Lung (tissue), 16 donors: Measurements from ENCODE around the gene NUPR2. TPM values are rescaled to one million over a fixed set of nuclear protein-coding genes. Genes with fewer than 3 reads are reported as not detected.
A peak's percentile ranks its signal among the peaks of the same experiment; 100 is the strongest.
"Not testable (repeated sequence)": the region's sequence is repeated elsewhere in the genome, so short reads cannot be mapped to it uniquely, and the experiment has no call there.

Experiments used
- ATAC-seq: fragments of 200-7000 bp; cut with Tn5 transposase; one replicate; pipeline ENCODE4 v1.9.1; 2020; ENCODE audit warnings: moderate number of reproducible peaks; ENCODE audit not compliant: insufficient read depth, low FRiP score
- DNase-seq, 3 donors: peaks; one replicate each; pipeline ENCODE4 v3.0.0-alpha.2; 2013 to 2017
- H3K27ac ChIP-seq, 2 donors: one replicate each; pipeline ENCODE4 v1.5.1; 2013; ENCODE audit warnings: mild to moderate bottlenecking in 2 of 2, moderate library complexity in 2 of 2, control low read depth in 1 of 2, inconsistent platforms in 1 of 2, low read depth in 1 of 2, low read length in 1 of 2
- H3K27me3 ChIP-seq, 3 donors: one replicate each; pipeline ENCODE4 v1.5.1; 2013; ENCODE audit warnings: low read length in 2 of 3; ENCODE audit not compliant: control insufficient read depth in 3 of 3, insufficient read depth in 3 of 3
- H3K36me3 ChIP-seq, 4 donors: one replicate each; pipeline ENCODE4 v1.5.1; 2013; ENCODE audit warnings: low read length in 4 of 4, mild to moderate bottlenecking in 1 of 4, moderate library complexity in 1 of 4; ENCODE audit not compliant: control insufficient read depth in 4 of 4, insufficient read depth in 4 of 4
- H3K4me1 ChIP-seq, 5 donors: one replicate each; pipeline ENCODE4 v1.5.1; 2013; ENCODE audit warnings: low read length in 5 of 5, mild to moderate bottlenecking in 2 of 5, moderate library complexity in 1 of 5; ENCODE audit not compliant: control insufficient read depth in 5 of 5, insufficient read depth in 5 of 5
- H3K4me3 ChIP-seq: one replicate; pipeline ENCODE4 v1.5.1; 2013; ENCODE audit warnings: mild to moderate bottlenecking, control low read depth, moderate library complexity
- H3K9ac ChIP-seq, 2 donors: one replicate each; pipeline ENCODE4 v1.5.1; 2013; ENCODE audit warnings: low read length in 2 of 2, control low read depth in 1 of 2; ENCODE audit not compliant: insufficient read depth in 1 of 2
- H3K9me3 ChIP-seq, 4 donors: one replicate each; pipeline ENCODE4 v1.5.1; 2013; ENCODE audit warnings: low read length in 3 of 4, mild to moderate bottlenecking in 1 of 4, moderate library complexity in 1 of 4; ENCODE audit not compliant: control insufficient read depth in 4 of 4, insufficient read depth in 3 of 4
- WGBS, 2 donors: extraction: QIAGEN DNeasy Blood & Tissue Kit; methylation state at CpG; one replicate each; pipeline ENCODE4 v1.1.7; 2013; 5-methylcytosine and 5-hydroxymethylcytosine counted together
- long read RNA-seq, 5 donors: transcript quantifications; one replicate each; lab custom pipeline, GENCODE V29; 2026
- polyA plus RNA-seq, 2 donors: library from polyadenylated mRNA; stranded (reverse); fragments of 200-250 nt; gene quantifications; one replicate each; pipeline ENCODE4 v1.2.1, GENCODE V29; 2013
- total RNA-seq, 2 donors: library from RNA; depleted of rRNA in 1 of 2; stranded (reverse); fragments of >200 nt in 1 of 2; gene quantifications; one replicate each; pipeline ENCODE4 v1.2.1, GENCODE V29; 2014 to 2021
- TF ChIP-seq, protein P1 (sequence below): IDR thresholded peaks from 2 replicates; pipeline ENCODE4 v1.5.1; 2012; ENCODE audit warnings: mild to moderate bottlenecking; ENCODE audit errors: control extremely low read depth, extremely low read depth
- donor health status: control.
- donor health status: control.
- donor health status: Bipolar disorder and iron deficiency.
- donor health status: healthy.
- donor health status: DM: yes; HTN: yes; CAD: no.

Gene NUPR2, protein sequence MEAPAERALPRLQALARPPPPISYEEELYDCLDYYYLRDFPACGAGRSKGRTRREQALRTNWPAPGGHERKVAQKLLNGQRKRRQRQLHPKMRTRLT
- total RNA-seq (1 to 10 TPM in 1 of 2 donors, under 1 TPM in 1; 0.88 to 3.0 TPM), polyA plus RNA-seq (1 to 10 TPM; 1.6 to 2.2 TPM)
- long read RNA-seq, donor 1, partial matches to known transcripts: 0 of 3 reads
- long read RNA-seq, donor 1, other reads (novel, unspliced or antisense): 0 of 3 reads
- long read RNA-seq, donor 2, partial matches to known transcripts: 0 of 1 reads
- long read RNA-seq, donor 2, other reads (novel, unspliced or antisense): 0 of 1 reads
- long read RNA-seq, donor 3, transcript NUPR2-201 (2 exons, 603 nt): major isoform, 8 of 8 reads
- long read RNA-seq, donor 3, partial matches to known transcripts: 0 of 8 reads
- long read RNA-seq, donor 3, other reads (novel, unspliced or antisense): 0 of 8 reads
- long read RNA-seq, donor 4, partial matches to known transcripts: 0 of 1 reads
- long read RNA-seq, donor 4, other reads (novel, unspliced or antisense): 0 of 1 reads
- long read RNA-seq, donor 5, partial matches to known transcripts: 0 of 4 reads
- long read RNA-seq, donor 5, other reads (novel, unspliced or antisense): 0 of 4 reads

DNA sequence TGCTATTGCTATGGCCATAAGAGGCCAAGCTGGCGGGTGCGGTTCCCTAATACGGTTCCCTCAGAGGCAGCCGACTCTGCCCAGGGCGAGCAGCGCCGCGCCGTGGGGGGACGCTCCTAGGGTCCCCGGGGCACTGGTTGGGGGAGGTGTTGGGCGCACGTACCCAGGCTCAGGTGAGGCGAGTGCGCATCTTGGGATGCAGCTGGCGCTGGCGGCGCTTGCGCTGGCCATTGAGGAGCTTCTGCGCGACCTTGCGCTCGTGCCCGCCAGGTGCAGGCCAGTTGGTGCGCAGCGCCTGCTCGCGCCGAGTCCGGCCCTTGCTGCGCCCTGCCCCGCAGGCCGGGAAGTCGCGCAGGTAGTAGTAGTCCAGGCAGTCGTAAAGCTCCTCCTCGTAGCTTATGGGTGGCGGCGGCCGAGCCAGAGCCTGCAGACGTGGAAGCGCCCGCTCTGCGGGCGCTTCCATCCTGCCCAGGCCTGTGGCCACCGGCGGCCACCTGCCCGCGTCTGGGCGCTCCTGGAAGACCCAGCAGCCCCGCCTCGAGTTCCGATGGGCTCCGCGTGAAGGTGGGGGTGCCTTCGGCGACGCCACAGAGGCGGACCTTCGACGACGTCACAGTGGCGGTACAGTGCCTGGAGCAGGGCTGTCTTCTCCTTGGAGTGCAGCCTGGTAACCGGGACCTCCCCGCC, at the start of gene NUPR2:
Gene NUPR2 (minus strand): TSS at position 566 of the 687 bp plus-strand sequence. CDS start 103 bp downstream, at position 463.
- Histone ChIP-seq H3K36me3 (no peaks in the 10 kb centered on the region), H3K27me3 (peaks cover 0 to 6% (median 3%) of the 10 kb centered on the region in 3 donors), H3K9ac (no peak within 1 kb of the TSS), H3K4me1 (no peaks in the 10 kb centered on the region), H3K4me3 (no peak within 1 kb of the TSS), H3K9me3 (no peaks in the 10 kb centered on the region), H3K27ac (no peak within 1 kb of the TSS)
- peak; percentile 41 for ATAC-seq
- DNase-seq: peak in 2 of 3 donors; percentile 17 to 30
- TF ChIP-seq, protein P1, sequence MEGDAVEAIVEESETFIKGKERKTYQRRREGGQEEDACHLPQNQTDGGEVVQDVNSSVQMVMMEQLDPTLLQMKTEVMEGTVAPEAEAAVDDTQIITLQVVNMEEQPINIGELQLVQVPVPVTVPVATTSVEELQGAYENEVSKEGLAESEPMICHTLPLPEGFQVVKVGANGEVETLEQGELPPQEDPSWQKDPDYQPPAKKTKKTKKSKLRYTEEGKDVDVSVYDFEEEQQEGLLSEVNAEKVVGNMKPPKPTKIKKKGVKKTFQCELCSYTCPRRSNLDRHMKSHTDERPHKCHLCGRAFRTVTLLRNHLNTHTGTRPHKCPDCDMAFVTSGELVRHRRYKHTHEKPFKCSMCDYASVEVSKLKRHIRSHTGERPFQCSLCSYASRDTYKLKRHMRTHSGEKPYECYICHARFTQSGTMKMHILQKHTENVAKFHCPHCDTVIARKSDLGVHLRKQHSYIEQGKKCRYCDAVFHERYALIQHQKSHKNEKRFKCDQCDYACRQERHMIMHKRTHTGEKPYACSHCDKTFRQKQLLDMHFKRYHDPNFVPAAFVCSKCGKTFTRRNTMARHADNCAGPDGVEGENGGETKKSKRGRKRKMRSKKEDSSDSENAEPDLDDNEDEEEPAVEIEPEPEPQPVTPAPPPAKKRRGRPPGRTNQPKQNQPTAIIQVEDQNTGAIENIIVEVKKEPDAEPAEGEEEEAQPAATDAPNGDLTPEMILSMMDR: no peak
- 9% methylated on average over 55 to 65 of the region's 65 CpGs for WGBS, 2 donors

DNA sequence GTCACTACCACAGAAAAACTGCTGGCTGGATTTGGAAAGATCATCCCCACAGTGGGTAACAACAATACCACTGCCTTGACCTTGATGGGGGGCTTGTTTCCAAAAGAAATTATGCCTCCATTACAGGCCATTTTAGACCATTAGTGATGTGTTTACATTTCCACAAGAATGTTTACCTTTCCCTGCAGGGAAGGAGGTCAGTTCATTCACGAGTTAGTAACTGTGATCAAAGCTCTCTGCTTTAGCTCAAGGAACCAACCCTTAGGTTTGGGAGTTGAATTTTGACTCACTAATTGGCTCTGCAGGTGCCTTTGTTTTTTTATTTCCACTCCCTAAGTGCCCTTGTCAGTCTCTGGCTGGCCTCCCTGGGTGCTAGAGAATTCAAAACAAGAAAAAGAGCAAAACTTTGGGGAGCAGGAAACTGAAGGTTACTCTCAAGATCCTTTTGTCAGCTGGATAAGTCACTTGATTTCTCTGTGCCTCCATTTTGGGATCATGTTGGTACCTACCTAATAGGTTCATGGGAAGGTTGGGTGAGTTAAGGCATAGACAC, 41.1 kb upstream of the NUPR2 start:
- WGBS, 2 donors: 0 to 2% methylated on average over 1 of the region's 1 CpG
- no peak for DNase-seq
- Histone ChIP-seq H3K4me1 (no peaks in the 10 kb centered on the region), H3K9me3 (peaks cover 0 to 18% (median 4%) of the 10 kb centered on the region in 4 donors), H3K27me3 (no peaks in the 10 kb centered on the region), H3K9ac (no peak overlapping the region), H3K27ac (no peak overlapping the region), H3K36me3 (no peaks in the 10 kb centered on the region), H3K4me3 (no peak overlapping the region)
- ATAC-seq: no peak
- TF ChIP-seq, protein P1: no peak

DNA sequence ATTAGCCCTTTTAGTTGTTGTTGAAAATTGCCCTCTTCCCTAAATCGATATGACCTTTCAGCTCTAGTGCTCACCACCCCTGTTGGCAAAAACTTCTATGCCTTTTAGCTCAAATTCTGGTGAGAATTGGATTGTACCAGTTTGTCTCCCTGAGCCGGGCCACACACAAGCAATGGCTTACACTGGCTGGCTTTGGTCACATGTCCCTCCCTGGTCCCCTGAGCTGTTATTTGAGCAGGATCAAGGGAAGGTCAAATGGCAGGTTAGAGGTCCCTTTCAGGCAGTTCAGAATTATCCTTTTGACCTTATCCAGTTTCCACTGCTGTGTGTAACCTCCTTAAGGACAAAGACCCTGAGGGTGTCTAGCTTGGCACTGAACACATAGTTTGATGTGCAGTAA, 14.8 kb upstream of the NUPR2 start:
- DNase-seq, ATAC-seq, H3K27me3 ChIP-seq, H3K27ac ChIP-seq, H3K9me3 ChIP-seq, H3K36me3 ChIP-seq, H3K9ac ChIP-seq, H3K4me3 ChIP-seq, H3K4me1 ChIP-seq: not testable (repeated sequence)
- WGBS, 2 donors: 71 to 73% methylated on average over 2 of the region's 2 CpGs
